GM12801 (cell line): ENCODE results near the gene CAMK2D.

Experiments used
- CTCF ChIP-seq: IDR thresholded peaks from one replicate; pipeline ENCODE4 v1.5.1; 2011; ENCODE audit warnings: control low read depth; ENCODE audit not compliant: insufficient read length; ENCODE audit errors: extremely low read depth

Gene CAMK2D

GRCh38 chr4:113572620-113573019, 188.9 kb downstream of the CAMK2D start:
- no peak for TF ChIP-seq CTCF

- no peak for TF ChIP-seq CTCF
Observed at GRCh38 chr4:113566015-113566795, 195.3 kb downstream of the CAMK2D start.

GRCh38 chr4:113565702-113566012, 195.9 kb downstream of the CAMK2D start:
- no peak for TF ChIP-seq CTCF

- no peak for TF ChIP-seq CTCF
Observed at GRCh38 chr4:113564493-113564892, 197.0 kb downstream of the CAMK2D start.

GRCh38 chr4:113563691-113564378, 197.7 kb downstream of the CAMK2D start:
- TF ChIP-seq CTCF: no peak

GRCh38 chr4:113561758-113562157, 199.8 kb downstream of the CAMK2D start:
- TF ChIP-seq CTCF: no peak

- no peak for TF ChIP-seq CTCF
Observed at GRCh38 chr4:113561092-113561491, 200.4 kb downstream of the CAMK2D start.
